ENCODE results near the gene ZNRF2. TPM values are rescaled to one million over a fixed set of nuclear protein-coding genes. Genes with fewer than 3 reads are reported as not detected.

The ZNRF2 gene
- total and polyA plus RNA-seq, 2 of the 13 experiments (the other 11 are each of a cell fraction or from before 2014, with no cell fraction given), result 3.5 to 7.7 TPM

GRCh38 chr7:30255064-30255769 is 29.2 kb upstream of the ZNRF2 start (continued):
- TF ChIP-seq, protein P1, sequence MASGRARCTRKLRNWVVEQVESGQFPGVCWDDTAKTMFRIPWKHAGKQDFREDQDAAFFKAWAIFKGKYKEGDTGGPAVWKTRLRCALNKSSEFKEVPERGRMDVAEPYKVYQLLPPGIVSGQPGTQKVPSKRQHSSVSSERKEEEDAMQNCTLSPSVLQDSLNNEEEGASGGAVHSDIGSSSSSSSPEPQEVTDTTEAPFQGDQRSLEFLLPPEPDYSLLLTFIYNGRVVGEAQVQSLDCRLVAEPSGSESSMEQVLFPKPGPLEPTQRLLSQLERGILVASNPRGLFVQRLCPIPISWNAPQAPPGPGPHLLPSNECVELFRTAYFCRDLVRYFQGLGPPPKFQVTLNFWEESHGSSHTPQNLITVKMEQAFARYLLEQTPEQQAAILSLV (CRISPR knock-in tag; IDR thresholded peaks at IDR 0.05; ENCODE audit: borderline replicate concordance), result no peak
- TF ChIP-seq HNF4G (IDR thresholded peaks at IDR 0.05; ENCODE audit: borderline replicate concordance, low read depth, low read length) (peak; percentile 88), HNF4G (CRISPR knock-in tag; IDR thresholded peaks at IDR 0.05; ENCODE audit: borderline replicate concordance, low read depth) (peak; percentile 66; the same call in 1 of the 2 replicates), ZNF3 (CRISPR knock-in tag; IDR thresholded peaks at IDR 0.05) (peak; percentile 84), ZNF33B (CRISPR knock-in tag; IDR thresholded peaks at IDR 0.05) (no peak), MIER2 (CRISPR knock-in tag; IDR thresholded peaks at IDR 0.05) (no peak), SMARCE1 (IDR thresholded peaks at IDR 0.05; ENCODE audit: borderline replicate concordance) (no peak), ZBTB7B (CRISPR knock-in tag; IDR thresholded peaks at IDR 0.05) (no peak), SRSF9 (IDR thresholded peaks at IDR 0.05; ENCODE audit: borderline replicate concordance, insufficient read depth, low read depth, low read length, poor library complexity, severe bottlenecking) (no peak), GPBP1L1 (CRISPR knock-in tag; IDR thresholded peaks at IDR 0.05) (no peak), FOXA1 (IDR thresholded peaks at IDR 0.05) (no peak), FOXA1 (CRISPR knock-in tag; IDR thresholded peaks at IDR 0.05) (peak; percentile 3; the same call in 1 of the 2 replicates), HNF1B (CRISPR knock-in tag; IDR thresholded peaks at IDR 0.05) (peak; percentile 95), PRDM10 (CRISPR knock-in tag; IDR thresholded peaks at IDR 0.05; ENCODE audit: low read depth) (no peak), YEATS4 (CRISPR knock-in tag; IDR thresholded peaks at IDR 0.05; ENCODE audit: borderline replicate concordance) (peak; percentile 63; the same call in 1 of the 2 replicates), NR2C2 (CRISPR knock-in tag; IDR thresholded peaks at IDR 0.05; ENCODE audit: borderline replicate concordance) (peak; percentile 47; the same call in 1 of the 2 replicates), ZNF652 (CRISPR knock-in tag; IDR thresholded peaks at IDR 0.05; ENCODE audit: borderline replicate concordance, low read depth) (peak; percentile 42; the same call in 1 of the 2 replicates), ZNF205 (CRISPR knock-in tag; IDR thresholded peaks at IDR 0.05) (no peak)
- TF ChIP-seq, protein P2, sequence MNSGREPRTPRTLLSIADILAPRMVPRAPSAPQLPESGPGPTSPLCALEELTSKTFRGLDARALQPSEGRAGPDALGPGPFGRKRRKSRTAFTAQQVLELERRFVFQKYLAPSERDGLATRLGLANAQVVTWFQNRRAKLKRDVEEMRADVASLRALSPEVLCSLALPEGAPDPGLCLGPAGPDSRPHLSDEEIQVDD (CRISPR knock-in tag; IDR thresholded peaks at IDR 0.05; ENCODE audit: borderline replicate concordance), result no peak
- TF ChIP-seq, protein P3, sequence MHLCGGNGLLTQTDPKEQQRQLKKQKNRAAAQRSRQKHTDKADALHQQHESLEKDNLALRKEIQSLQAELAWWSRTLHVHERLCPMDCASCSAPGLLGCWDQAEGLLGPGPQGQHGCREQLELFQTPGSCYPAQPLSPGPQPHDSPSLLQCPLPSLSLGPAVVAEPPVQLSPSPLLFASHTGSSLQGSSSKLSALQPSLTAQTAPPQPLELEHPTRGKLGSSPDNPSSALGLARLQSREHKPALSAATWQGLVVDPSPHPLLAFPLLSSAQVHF (CRISPR knock-in tag; IDR thresholded peaks at IDR 0.05), result no peak

Measured in HepG2 (cell line).